Smooth muscle cell of the brain vasculature (primary cell): ENCODE measurements around the gene CCL14.
"Not testable (repeated sequence)": the region's sequence is repeated elsewhere in the genome, so short reads cannot be mapped to it uniquely, and the experiment has no call there.

Experiments used
- DNase-seq: peaks from one replicate; pipeline ENCODE4 v3.0.0-alpha.2; 2012; ENCODE audit warnings: low read depth, low spot score

CCL14 gene

GRCh38 chr17:35986643-35987042 is at the start of gene CCL14:
CCL14 (minus strand) TSS chr17:35986729; CDS start chr17:35986649, 80 bp downstream.
- no peak for DNase-seq

DNA sequence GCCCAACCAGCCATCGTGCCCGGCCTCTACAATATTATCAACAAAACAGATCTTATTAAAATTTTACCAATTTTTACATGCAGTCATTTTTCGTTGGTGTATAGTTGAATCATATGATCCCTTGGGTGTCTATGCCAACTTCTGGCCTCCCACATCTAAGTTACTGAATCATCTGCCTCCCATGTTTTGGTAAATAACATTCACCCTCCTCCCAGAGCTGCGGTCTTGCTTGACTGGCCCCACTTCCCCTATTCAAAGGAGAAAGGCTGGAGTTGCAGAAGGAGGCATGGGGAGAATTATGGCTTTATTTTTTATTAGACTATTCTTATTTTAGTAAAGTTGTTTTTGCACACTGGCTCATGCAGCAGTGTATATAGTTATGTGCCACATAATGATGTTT is 49.7 kb upstream of the CCL14 start:
- DNase-seq, result no peak

DNA sequence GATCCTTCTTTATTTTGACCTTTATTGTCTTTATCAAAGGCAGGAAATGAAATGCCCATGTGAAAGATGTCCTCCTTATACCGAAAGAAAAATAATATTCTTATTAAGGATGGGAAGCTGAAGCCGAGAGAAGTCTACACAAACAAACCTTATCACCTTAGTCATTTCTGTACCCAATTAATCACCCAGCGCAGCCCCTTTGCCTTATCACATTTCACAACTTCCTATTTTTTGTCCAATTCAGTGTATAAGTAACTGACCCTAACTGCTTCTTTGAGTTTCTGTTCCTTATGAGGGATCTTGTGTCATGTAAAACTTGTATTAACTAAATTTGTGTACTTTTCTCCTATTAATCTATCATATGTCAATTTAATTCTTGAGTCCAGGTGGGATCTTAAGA is 47.6 kb upstream of the CCL14 start:
- no peak for DNase-seq

DNA sequence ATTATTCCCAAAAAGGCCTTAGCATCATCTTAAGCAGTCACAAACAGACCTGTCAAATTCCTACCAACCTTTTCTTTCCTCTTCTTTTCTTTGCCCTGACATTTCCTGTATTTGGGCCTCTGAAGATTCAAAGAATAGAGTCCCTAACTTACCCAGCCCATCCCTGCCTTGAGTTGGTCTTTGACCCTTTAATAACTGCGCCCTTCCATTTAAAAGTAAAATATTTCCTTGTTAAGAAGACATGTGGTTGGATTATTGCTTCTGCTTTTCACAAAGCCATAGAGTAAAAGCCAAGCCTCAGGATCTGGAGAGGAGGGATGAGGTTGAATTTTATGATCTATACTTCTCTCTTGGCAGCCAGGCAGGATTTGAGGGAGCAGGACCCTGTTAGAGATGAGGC is 44.4 kb upstream of the CCL14 start:
- DNase-seq, result no peak

- DNase-seq, result no peak
These were observed 41.2 kb upstream of the CCL14 start for GRCh38 chr17:36027761-36028160.

DNA sequence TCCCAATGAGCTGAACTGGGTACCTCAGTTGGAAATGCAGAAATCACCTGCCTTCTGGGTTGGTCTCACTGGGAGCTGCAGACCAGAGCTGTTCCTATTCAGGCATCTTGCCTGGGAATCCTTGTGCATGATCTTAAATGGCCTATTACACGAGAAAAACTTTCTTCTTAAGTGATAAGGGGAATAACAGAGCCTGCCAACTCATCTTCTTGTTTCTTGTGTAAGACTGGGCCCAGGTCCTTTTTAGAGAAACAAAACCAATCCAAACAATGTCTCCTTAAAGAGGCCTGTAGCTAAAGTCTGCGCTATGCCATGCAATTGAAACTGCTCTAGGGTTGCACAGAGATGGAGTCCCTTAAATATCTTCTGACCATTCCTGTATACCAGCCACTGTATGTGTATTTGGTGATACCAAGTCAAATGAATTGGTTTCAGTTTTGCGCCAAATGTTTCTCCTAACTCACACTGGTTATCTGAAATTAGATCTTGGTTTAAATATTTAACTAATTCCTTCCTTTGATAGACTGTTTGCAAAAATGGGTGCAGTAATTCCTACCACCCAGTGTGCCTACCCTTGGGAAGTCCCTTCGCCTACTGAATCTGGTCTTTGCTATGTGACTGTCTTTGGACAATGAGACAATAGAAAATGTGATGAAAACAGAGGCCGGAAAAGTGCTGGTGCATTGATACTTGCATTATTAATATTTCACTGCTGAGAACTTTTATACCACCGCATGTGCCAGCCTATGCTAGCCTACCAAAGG is 37.8 kb upstream of the CCL14 start:
- no peak for DNase-seq

- DNase-seq, result no peak
These were observed 32.9 kb upstream of the CCL14 start for GRCh38 chr17:36019423-36019822.

- DNase-seq, result no peak
These were observed 31.3 kb upstream of the CCL14 start, which contains the start of gene CCL23 for GRCh38 chr17:36017799-36018198. CCL23 (minus strand) TSS chr17:36017972; CDS start chr17:36017897, 75 bp downstream.

- no peak for DNase-seq
These were observed 30.0 kb upstream of the CCL14 start for GRCh38 chr17:36016555-36016954.

- not testable (repeated sequence) for DNase-seq
These were observed 29.4 kb upstream of the CCL14 start for GRCh38 chr17:36015895-36016294.

DNA sequence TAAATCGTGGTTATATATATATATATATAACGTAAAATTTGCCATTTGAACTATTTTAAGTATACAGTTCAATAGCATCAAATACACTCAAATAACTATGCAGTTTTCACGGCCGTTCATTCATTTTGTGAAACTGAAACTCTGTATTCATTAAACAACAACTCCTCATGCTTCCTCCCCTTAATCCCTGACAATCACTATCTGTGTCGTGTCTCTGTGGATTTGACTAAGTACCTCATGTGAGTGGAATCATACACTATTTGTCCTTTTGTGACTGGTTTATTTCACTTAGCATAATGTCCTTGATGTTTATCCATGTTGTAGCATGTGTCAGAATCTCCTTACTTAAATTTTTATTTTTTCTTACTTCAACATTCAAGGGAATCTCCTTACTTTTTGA is 28.4 kb upstream of the CCL14 start:
- DNase-seq, result no peak

- no peak for DNase-seq
These were observed 24.7 kb upstream of the CCL14 start for GRCh38 chr17:36011201-36011600.

DNA sequence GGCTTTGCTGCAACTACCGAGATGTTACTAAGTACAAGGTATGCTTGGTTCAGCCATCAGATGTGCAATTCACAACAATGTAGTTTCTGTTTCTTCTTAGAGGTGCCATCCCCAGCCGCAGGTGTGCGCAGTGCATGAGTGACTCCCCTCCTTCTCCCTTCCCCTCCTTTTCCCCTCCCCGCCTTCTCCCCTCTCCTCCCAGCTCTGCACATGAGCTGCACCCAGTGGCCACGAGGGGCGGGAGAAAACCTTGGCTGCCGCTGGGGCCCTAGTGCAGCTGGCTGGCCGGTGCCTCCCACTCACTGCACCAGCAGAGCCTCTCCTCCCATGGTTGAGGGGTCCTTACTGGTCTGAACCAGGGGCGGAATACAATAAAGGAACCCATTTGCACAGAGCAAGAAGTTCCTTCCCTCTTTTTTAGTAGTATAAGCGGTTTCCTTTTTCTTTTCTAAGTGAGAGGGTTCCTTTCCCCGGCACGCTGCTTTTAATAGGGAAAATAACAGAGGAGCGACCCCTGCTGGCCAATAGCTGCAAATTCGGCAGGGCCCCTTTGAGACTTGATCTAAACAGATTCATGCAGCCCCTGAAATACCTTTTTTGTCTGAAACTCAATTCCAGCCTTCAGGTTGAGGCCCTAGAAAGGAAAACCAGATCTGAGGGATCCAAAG is 22.6 kb upstream of the CCL14 start:
- no peak for DNase-seq

- DNase-seq, result no peak
These were observed 18.1 kb upstream of the CCL14 start for GRCh38 chr17:36004594-36005108.

DNA sequence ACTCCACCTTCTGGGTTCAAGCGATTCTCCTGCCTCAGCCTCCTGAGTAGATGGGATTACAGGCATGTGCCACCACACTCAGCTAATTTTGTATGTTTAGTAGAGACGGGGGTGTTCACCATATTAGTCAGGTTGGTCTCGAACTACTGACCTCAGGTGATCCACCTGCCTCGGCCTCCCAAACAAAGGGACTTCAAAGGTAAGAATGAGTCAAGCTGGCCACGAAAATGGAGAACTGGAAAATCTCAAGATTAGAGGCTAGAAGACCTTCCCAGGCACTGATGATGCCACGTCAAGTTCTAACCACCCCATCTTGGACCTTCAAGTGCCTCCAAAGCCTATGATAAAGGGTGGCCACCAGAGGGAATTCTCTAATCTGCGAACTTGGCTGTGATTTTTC is 16.1 kb upstream of the CCL14 start:
- DNase-seq, result no peak

- no peak for DNase-seq
These were observed 15.5 kb upstream of the CCL14 start for GRCh38 chr17:36001862-36002603.

- DNase-seq, result no peak
These were observed 14.7 kb upstream of the CCL14 start, which contains the start of gene CCL15 for GRCh38 chr17:36001110-36001771. CCL15 (minus strand) TSS chr17:36001553; CDS start chr17:36001492, 61 bp downstream.

- DNase-seq, result no peak
These were observed 14.2 kb upstream of the CCL14 start for GRCh38 chr17:36000732-36001109.

- DNase-seq, result no peak
These were observed 12.2 kb upstream of the CCL14 start for GRCh38 chr17:35998756-35999155.

DNA sequence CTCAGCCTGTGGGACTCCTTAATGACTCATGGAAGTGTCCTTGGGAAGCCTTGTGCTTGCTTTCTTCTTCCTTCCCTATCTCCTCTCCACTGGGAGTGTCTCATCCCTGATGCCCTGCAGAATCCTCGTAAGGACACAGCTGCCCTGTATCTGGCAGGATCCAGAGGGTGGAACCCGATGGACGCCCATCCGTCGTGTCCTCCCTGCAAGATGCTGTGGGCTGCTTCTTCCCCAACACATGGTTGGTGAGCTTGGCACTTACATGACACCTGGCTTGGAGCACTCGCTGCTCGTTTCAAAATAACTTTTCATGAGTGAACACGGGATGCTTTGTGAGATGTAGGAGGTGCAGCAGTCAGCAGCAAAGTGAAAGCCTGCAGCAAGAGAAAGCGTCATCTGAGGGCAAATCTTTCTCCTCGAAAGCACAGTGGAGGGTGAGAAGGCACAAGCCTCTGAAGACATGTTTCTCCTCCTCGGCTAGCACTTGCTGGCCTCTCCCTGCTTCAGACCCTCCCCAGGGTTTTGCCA is 11.6 kb upstream of the CCL14 start:
- no peak for DNase-seq

GRCh38 chr17:35995346-35995745 is 8.8 kb upstream of the CCL14 start:
- DNase-seq, result not testable (repeated sequence)
